Activated CD4-positive, alpha-beta memory T cell treated with anti-CD3 and anti-CD28 coated beads, Interleukin-2, amount 10 ng/mL, durations not matched to agents 7 days and 5 days (primary cell): ENCODE results near the gene RBBP5. TPM values are rescaled to one million over a fixed set of nuclear protein-coding genes. Genes with fewer than 3 reads are reported as not detected.
A peak's percentile ranks its signal among the peaks of the same experiment; 100 is the strongest.

Experiments used
- CTCF ChIA-PET: fragments of 350-600 bp; sonication (Branson Sonifier 250); formaldehyde crosslinking; loops from one replicate; lab custom pipeline; 2021; ENCODE audit warnings: antibody characterized with exemption, inconsistent platforms; lab: Charles Lee
- POLR2A ChIA-PET: fragments of 350-600 bp; sonication (Branson Sonifier 250); formaldehyde crosslinking; loops from one replicate; lab custom pipeline; 2021; ENCODE audit warnings: antibody characterized with exemption; lab: Charles Lee
- DNase-seq: peaks from one replicate; pipeline ENCODE4 v3.0.0-alpha.2; 2020
- H3K27ac Mint-ChIP-seq: one replicate; pipeline ENCODE4 v1.8.0; 2021; ENCODE audit warnings: mild to moderate bottlenecking, mixed read lengths
- H3K27me3 Mint-ChIP-seq: one replicate; pipeline ENCODE4 v1.8.0; 2021; ENCODE audit warnings: mixed read lengths
- H3K36me3 Mint-ChIP-seq: one replicate; pipeline ENCODE4 v1.8.0; 2021; ENCODE audit warnings: low read depth, mixed read lengths
- H3K4me1 Mint-ChIP-seq: one replicate; pipeline ENCODE4 v1.8.0; 2021; ENCODE audit warnings: mixed read lengths
- H3K4me3 Mint-ChIP-seq: one replicate; pipeline ENCODE4 v1.8.0; 2021; ENCODE audit warnings: mild to moderate bottlenecking, mixed read lengths
- H3K9me3 Mint-ChIP-seq: one replicate; pipeline ENCODE4 v1.8.0; 2021; ENCODE audit warnings: mixed read lengths
- total RNA-seq, 2 experiments: library from RNA; stranded (reverse); gene quantifications; one replicate each; pipeline ENCODE4 v1.2.3, GENCODE V29; 2021

RBBP5 gene
- total RNA-seq, 2 experiments from 2014 or later, result 19.5 to 20.3 TPM

DNA sequence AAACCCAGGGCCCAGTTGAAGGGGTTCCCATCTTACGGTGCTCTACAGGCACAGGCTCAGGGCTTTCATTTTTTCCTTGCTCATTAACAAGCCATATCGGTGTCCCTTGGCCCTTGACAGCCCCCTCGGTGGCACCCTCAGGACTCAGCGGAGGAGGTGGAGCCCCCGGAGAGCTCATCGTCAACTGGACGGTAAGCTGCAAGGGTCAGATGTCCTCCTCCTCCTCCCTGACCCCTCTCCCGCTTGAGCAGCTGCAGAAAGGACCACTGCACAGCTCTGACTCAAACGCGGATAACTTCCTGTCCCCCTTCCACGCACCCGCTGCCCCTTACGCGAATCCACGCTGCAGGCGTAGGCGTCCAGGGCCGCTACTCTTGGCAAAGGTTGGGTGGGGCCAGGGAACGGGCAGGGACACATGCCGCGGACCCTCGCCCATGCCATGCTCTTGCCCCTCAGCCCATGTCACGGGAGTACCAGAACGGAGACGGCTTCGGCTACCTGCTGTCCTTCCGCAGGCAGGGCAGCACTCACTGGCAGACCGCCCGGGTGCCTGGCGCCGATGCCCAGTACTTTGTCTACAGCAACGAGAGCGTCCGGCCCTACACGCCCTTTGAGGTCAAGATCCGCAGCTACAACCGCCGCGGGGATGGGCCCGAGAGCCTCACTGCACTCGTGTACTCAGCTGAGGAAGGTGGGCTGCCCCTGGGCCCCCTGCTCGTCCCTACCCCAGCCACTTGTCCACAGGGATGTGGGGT, 52.2 kb downstream of the RBBP5 start:
- ChIA-PET CTCF (no interaction called here), POLR2A (no interaction called here)
- H3K4me1 Mint-ChIP-seq, result no peaks in the 10 kb centered on the region
- no peak for DNase-seq
- H3K27ac Mint-ChIP-seq, result no peak overlapping the region
- H3K27me3 Mint-ChIP-seq, result no peaks in the 10 kb centered on the region
- H3K36me3 Mint-ChIP-seq, result no peaks in the 10 kb centered on the region
- no peak overlapping the region for H3K4me3 Mint-ChIP-seq
- H3K9me3 Mint-ChIP-seq, result no peaks in the 10 kb centered on the region

DNA sequence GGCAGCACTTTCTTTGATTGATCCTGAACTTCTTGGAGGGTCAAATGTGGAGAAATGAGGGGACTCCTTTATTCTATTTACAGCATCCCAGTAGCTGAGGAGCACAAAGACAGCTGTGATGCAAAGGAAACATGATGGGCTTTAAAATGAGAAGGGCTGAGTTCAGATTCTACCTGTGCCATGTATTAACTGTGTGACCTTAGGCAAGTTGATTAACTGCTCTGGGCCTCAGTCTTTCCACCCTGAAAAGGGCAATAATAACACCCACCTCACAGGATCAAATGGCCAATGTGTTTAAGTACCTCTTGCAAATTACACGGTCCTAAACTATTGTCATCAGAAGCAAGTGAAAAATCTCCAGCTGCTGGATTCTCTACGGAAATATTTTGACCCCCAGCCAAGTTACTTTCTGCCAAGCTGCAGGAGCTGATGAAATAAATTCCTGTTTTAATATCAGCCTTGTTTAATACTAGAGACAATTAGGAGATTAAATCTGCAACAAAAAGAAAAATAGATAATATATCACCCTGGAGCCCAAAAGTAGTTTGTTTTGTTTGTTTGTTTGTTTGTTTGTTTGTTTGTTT, 53.2 kb downstream of the RBBP5 start:
- ChIA-PET CTCF (no interaction called here), POLR2A (no interaction called here)
- no peaks in the 10 kb centered on the region for H3K9me3 Mint-ChIP-seq
- H3K4me1 Mint-ChIP-seq, result no peaks in the 10 kb centered on the region
- H3K4me3 Mint-ChIP-seq, result no peak overlapping the region
- no peaks in the 10 kb centered on the region for H3K36me3 Mint-ChIP-seq
- H3K27ac Mint-ChIP-seq, result no peak overlapping the region
- DNase-seq, result no peak
- no peaks in the 10 kb centered on the region for H3K27me3 Mint-ChIP-seq

DNA sequence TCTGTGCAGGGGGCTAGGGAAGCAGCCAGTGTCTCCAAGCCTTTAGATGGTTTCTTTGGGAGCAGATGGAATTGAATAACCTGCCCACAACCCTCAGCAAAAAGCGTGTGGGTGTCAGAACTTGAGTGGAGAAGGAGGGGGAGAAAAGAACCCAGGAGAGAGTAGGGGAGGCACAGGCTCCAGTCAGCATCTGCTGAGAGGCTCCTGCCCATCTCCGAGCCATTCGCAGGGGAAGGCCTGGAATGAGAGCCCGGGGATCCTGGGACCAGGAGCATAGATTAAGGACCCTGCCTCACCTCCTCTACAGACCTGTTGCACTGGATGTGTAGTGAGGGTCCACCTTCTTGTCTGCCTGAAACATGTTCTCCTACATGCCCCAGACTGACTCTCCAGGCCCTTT, 53.8 kb downstream of the RBBP5 start:
- DNase-seq, result no peak
- H3K4me3 Mint-ChIP-seq, result no peak overlapping the region
- H3K27ac Mint-ChIP-seq, result no peak overlapping the region
- ChIA-PET POLR2A (no interaction called here), CTCF (no interaction called here)
- H3K4me1 Mint-ChIP-seq, result no peaks in the 10 kb centered on the region
- no peaks in the 10 kb centered on the region for H3K9me3 Mint-ChIP-seq
- H3K36me3 Mint-ChIP-seq, result no peaks in the 10 kb centered on the region
- H3K27me3 Mint-ChIP-seq, result no peaks in the 10 kb centered on the region

DNA sequence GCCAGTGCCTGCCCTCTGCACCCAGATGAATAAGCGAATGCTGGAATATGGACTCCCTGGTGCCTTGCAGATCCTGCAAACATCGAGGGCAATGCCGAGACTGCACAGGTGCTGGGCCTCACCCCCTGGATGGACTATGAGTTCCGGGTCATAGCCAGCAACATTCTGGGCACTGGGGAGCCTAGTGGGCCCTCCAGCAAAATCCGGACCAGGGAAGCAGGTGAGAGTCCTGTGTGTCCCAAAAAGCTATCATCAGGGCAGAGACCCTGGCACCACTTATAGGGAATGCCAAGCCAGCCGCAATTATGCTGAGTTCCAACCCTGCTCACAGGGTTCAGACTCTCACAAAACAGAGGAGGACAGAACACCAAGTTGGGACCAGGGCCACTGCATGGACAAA, 54.7 kb downstream of the RBBP5 start:
- Mint-ChIP-seq H3K4me1 (no peaks in the 10 kb centered on the region), H3K9me3 (no peaks in the 10 kb centered on the region), H3K27ac (no peak overlapping the region), H3K4me3 (no peak overlapping the region), H3K36me3 (no peaks in the 10 kb centered on the region), H3K27me3 (no peaks in the 10 kb centered on the region)
- ChIA-PET CTCF (interaction anchor here (0.8 kb wide), 1 partner anchor 15 kb away, joined by 3 read pairs; no protein-coding TSS in a partner anchor), POLR2A (no interaction called here)
- DNase-seq, result no peak

DNA sequence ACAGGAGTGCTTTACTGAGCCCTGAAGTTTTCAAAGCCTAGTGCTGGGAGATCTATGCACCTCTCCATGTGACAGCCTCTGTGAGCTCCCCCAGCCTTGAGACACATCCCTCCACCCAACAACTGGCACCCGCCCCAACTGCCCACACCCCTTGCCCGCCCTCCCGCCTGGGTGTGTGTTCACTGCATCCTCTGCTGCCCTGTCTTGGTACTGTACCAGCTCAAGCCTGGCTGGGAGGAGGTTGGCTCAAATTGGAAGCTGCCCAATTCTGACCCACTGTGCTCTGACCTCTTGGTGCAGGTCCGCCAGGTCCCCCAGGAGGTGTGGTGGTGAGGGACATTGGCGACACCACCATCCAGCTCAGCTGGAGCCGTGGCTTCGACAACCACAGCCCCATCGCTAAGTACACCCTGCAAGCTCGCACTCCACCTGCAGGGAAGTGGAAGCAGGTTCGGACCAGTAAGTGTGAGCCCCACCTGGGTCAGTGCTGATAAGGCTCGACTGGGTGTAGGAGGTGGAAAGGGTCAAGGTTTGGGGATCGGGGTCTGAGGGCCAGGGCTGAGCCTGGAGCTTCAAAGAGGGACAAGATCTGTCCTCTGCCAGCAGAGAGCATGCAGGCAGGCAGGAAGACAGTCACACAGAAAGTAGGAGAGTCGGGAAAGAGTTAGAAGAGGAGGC, 55.5 kb downstream of the RBBP5 start:
- H3K9me3 Mint-ChIP-seq, result no peaks in the 10 kb centered on the region
- no peaks in the 10 kb centered on the region for H3K27me3 Mint-ChIP-seq
- ChIA-PET POLR2A (interaction anchor here (0.8 kb wide), 1 partner anchor 10 kb away, joined by 4 read pairs; no protein-coding TSS in a partner anchor), CTCF (interaction anchor here (0.6 to 1.0 kb wide), 4 partner anchors 14 to 260 kb away, joined by 3 read pairs; no protein-coding TSS in a partner anchor)
- no peaks in the 10 kb centered on the region for H3K36me3 Mint-ChIP-seq
- no peak for DNase-seq
- H3K4me3 Mint-ChIP-seq, result no peak overlapping the region
- H3K27ac Mint-ChIP-seq, result no peak overlapping the region
- H3K4me1 Mint-ChIP-seq, result no peaks in the 10 kb centered on the region

DNA sequence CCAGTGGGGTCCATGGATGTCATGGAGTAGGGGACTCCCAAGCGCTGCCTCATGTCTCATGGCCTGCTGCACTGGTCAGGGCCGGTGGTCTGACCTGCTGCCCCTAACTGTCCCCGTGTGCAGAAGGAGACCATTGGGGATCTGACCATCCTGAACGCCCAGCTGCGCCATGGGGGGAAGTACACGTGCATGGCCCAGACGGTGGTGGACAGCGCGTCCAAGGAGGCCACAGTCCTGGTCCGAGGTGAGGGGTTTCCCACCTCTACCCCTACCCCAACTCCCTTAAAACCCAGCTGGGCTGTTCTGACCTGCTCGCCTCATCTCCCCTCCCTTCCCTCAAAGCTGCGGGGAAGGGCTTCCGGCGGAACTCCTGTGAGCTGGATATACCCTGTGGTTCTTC, 56.1 kb downstream of the RBBP5 start:
- no peak for DNase-seq
- no peak overlapping the region for H3K27ac Mint-ChIP-seq
- no peaks in the 10 kb centered on the region for H3K9me3 Mint-ChIP-seq
- no peak overlapping the region for H3K4me3 Mint-ChIP-seq
- POLR2A ChIA-PET, result interaction anchor here (0.8 kb wide), 1 partner anchor 10 kb away, joined by 4 read pairs; no protein-coding TSS in a partner anchor
- no peaks in the 10 kb centered on the region for H3K36me3 Mint-ChIP-seq
- H3K27me3 Mint-ChIP-seq, result no peaks in the 10 kb centered on the region
- CTCF ChIA-PET, result interaction anchor here (0.6 to 1.0 kb wide), 3 partner anchors 91 to 260 kb away, joined by 3 read pairs; no protein-coding TSS in a partner anchor
- no peaks in the 10 kb centered on the region for H3K4me1 Mint-ChIP-seq

DNA sequence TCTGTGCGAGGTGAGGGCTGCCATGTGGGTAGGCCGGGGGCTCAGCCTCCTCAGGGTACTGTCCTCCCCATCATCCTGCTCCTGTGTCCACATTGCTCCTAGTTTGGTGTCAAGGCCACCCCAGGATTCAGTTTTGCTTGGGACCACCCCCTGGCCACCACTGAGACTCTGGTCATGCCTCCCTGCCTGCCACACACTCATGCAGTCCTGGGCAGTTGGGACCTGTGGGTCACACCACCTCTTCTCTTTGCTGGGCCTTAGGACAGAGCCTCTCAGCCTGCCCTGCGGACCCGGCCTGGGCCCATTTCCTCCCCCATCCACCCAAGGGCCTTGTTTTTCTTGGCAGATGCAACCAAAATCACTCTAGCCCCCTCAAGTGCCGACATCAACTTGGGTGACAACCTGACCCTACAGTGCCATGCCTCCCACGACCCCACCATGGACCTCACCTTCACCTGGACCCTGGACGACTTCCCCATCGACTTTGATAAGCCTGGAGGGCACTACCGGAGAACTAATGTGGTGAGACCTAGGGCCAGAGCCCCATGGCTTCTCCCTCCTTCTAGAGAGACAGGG, 56.9 kb downstream of the RBBP5 start:
- Mint-ChIP-seq H3K36me3 (no peaks in the 10 kb centered on the region), H3K4me1 (no peaks in the 10 kb centered on the region), H3K27me3 (no peaks in the 10 kb centered on the region), H3K4me3 (no peak overlapping the region), H3K27ac (no peak overlapping the region), H3K9me3 (no peaks in the 10 kb centered on the region)
- no peak for DNase-seq
- POLR2A ChIA-PET, result no interaction called here
- CTCF ChIA-PET, result no interaction called here

DNA sequence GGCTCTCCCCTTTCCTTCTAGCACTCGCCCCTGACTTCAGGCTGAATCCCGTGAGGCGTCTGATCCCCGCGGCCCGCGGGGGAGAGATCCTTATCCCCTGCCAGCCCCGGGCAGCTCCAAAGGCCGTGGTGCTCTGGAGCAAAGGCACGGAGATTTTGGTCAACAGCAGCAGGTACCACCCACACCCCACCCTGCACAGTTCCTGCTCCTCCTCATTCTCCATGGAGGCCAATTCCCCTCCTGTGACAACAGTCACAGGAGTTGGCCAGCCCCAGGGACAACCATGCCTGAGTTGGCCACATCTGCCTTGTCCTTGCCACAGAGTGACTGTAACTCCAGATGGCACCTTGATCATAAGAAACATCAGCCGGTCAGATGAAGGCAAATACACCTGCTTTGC, 57.5 kb downstream of the RBBP5 start:
- CTCF ChIA-PET, result interaction anchor here (1.4 to 4.4 kb wide), 3 partner anchors 8 to 190 kb away, joined by 3 to 70 read pairs (median 34); no protein-coding TSS in a partner anchor
- Mint-ChIP-seq H3K27me3 (no peaks in the 10 kb centered on the region), H3K9me3 (no peaks in the 10 kb centered on the region), H3K27ac (no peak overlapping the region), H3K4me3 (no peak overlapping the region), H3K36me3 (no peaks in the 10 kb centered on the region), H3K4me1 (no peaks in the 10 kb centered on the region)
- POLR2A ChIA-PET, result no interaction called here
- no peak for DNase-seq

DNA sequence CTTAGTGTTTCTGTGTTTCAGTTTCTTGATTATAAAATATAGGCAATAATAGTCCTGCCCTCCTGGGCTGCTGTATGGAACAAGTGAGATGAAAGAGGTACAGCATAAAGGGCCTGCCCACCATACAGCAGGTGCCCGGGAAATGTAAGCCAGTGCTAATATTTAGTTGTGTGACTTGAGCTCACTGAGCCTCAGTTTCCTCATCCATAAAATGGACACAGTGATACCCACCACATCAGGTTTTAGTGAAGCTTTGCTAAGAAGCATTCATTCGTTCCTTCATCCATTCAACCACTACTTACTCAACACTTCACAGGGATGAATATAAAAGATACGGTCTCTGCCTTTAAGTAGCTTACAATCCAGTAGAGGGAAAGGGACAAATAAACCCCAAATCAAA, 58.9 kb downstream of the RBBP5 start:
- Mint-ChIP-seq H3K27ac (no peak overlapping the region), H3K27me3 (no peaks in the 10 kb centered on the region), H3K9me3 (no peaks in the 10 kb centered on the region), H3K36me3 (no peaks in the 10 kb centered on the region), H3K4me3 (no peak overlapping the region), H3K4me1 (no peaks in the 10 kb centered on the region)
- no peak for DNase-seq
- CTCF ChIA-PET, result interaction anchor here (0.7 to 4.4 kb wide), 12 partner anchors 10 to 263 kb away, joined by 3 to 70 read pairs (median 14); partner anchors contain the start of gene TMEM81
- POLR2A ChIA-PET, result interaction anchor here (1.6 kb wide), 1 partner anchor 12 kb away, joined by 5 read pairs; no protein-coding TSS in a partner anchor

DNA sequence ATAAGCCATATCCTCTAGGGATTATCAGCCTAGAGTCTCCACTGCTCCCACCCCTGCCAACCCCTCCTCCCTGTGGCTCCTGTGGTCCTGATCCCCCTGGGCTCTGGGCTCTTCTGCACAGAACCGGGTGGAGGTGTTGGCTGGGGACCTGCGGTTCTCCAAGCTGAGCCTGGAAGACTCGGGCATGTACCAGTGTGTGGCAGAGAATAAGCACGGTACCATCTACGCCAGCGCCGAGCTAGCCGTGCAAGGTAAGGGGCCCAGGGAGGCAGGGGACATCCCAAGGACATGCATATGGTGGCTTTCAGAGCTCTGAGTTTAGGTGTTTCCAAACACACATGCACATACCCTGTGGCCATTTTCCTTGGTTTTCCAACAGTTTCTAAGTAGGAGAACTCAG, 59.5 kb downstream of the RBBP5 start:
- H3K27me3 Mint-ChIP-seq, result no peaks in the 10 kb centered on the region
- no peaks in the 10 kb centered on the region for H3K36me3 Mint-ChIP-seq
- H3K4me3 Mint-ChIP-seq, result no peak overlapping the region
- CTCF ChIA-PET, result interaction anchor here (0.5 to 4.4 kb wide), 31 partner anchors 9 to 379 kb away, joined by 3 to 70 read pairs (median 7); partner anchors contain the start of gene TMEM81
- no peak for DNase-seq
- H3K9me3 Mint-ChIP-seq, result no peaks in the 10 kb centered on the region
- no peaks in the 10 kb centered on the region for H3K4me1 Mint-ChIP-seq
- POLR2A ChIA-PET, result interaction anchor here (1.6 kb wide), 1 partner anchor 13 kb away, joined by 5 read pairs; no protein-coding TSS in a partner anchor
- H3K27ac Mint-ChIP-seq, result no peak overlapping the region

DNA sequence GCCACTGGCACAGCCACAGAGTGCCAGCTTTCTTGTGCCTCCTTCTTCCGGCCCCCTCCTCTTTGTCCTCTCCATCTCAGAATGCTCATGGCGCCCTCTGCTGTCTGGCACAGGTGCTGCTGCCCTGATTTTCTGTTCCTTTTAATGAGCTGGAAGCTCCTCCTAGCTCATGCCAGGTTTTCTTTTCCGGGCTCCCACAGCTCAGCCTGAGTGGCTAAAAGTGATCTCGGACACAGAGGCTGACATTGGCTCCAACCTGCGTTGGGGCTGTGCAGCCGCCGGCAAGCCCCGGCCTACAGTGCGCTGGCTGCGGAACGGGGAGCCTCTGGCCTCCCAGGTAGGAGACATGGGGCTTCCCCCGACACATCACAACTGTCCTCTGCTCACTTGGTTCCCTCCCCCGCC, 60.1 kb downstream of the RBBP5 start:
- ChIA-PET CTCF (interaction anchor here (0.6 to 4.4 kb wide), 59 partner anchors 9 to 379 kb away, joined by 3 to 70 read pairs (median 5); partner anchors contain the start of genes TMCC2 and TMEM81), POLR2A (interaction anchor here (1.6 kb wide), 1 partner anchor 14 kb away, joined by 5 read pairs; no protein-coding TSS in a partner anchor)
- Mint-ChIP-seq H3K36me3 (no peaks in the 10 kb centered on the region), H3K27ac (no peak overlapping the region), H3K9me3 (no peaks in the 10 kb centered on the region), H3K4me3 (no peak overlapping the region), H3K4me1 (no peaks in the 10 kb centered on the region), H3K27me3 (no peaks in the 10 kb centered on the region)
- peak; percentile 76 for DNase-seq

DNA sequence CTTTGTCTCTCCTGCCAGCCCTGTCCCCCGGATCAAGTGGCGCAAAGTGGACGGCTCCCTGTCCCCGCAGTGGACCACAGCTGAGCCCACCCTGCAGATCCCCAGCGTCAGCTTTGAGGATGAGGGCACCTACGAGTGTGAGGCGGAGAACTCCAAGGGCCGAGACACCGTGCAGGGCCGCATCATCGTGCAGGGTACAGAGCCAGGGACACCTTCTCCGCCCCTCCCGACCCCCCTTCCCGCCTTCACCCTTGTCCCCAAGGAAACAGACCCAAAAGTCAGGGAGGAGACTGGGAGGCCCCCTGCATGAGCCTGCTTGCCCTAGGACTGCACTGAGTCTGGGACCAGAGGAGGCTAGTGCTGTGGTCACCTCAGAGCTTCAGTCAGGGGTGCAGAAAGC, 60.6 kb downstream of the RBBP5 start:
- DNase-seq, result no peak
- Mint-ChIP-seq H3K4me3 (no peak overlapping the region), H3K9me3 (no peaks in the 10 kb centered on the region), H3K36me3 (no peaks in the 10 kb centered on the region), H3K4me1 (no peaks in the 10 kb centered on the region), H3K27ac (no peak overlapping the region), H3K27me3 (no peaks in the 10 kb centered on the region)
- ChIA-PET CTCF (interaction anchor here (0.7 to 4.4 kb wide), 55 partner anchors 9 to 380 kb away, joined by 3 to 70 read pairs (median 5); partner anchors contain the start of genes TMCC2 and TMEM81), POLR2A (interaction anchor here (1.6 kb wide), 1 partner anchor 14 kb away, joined by 5 read pairs; no protein-coding TSS in a partner anchor)
